HL-60 (cell line): Measurements from ENCODE around the gene PALS2.

Experiments used
- GABPA ChIP-seq: IDR thresholded peaks from 2 replicates; pipeline ENCODE4 v1.6.1; 2012; ENCODE audit warnings: low read depth
- POLR2AphosphoS5 ChIP-seq: IDR thresholded peaks from 2 replicates; pipeline ENCODE4 v1.6.1; 2012; ENCODE audit warnings: low read depth
- REST ChIP-seq: IDR thresholded peaks from 2 replicates; pipeline ENCODE4 v1.6.1; 2012; ENCODE audit warnings: low read depth; ENCODE audit not compliant: insufficient replicate concordance
- SPI1 ChIP-seq: IDR thresholded peaks from 2 replicates; pipeline ENCODE4 v1.6.1; 2012; ENCODE audit warnings: low read depth, mild to moderate bottlenecking, borderline replicate concordance
- TF ChIP-seq, protein P1 (sequence below): IDR thresholded peaks from one replicate; pipeline ENCODE4 v1.5.1; 2011; ENCODE audit warnings: low read length, control low read depth, inconsistent platforms; ENCODE audit not compliant: insufficient read depth

DNA sequence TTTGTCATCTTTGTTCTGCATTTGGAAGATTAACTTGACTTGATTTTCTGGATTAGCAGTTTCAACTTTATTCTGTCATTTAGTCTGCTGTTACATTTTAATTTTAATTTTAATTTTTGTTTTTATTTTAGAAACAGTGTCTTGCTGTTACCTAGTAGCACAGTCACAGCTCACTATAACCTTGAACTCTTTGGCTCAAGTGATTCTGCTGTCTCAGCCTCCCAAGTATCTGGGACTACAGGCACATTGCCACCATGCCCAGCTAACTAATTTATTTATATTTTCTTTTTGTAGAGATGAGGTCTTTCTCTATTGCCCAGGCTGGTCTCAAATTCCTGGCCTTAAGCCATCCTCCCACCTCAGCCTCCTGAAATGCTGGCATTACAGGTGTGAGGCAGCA lies 35.3 kb downstream of the PALS2 start:
- TF ChIP-seq SPI1 (no peak), POLR2AphosphoS5 (no peak), REST (no peak), GABPA (no peak)
- TF ChIP-seq, protein P1, sequence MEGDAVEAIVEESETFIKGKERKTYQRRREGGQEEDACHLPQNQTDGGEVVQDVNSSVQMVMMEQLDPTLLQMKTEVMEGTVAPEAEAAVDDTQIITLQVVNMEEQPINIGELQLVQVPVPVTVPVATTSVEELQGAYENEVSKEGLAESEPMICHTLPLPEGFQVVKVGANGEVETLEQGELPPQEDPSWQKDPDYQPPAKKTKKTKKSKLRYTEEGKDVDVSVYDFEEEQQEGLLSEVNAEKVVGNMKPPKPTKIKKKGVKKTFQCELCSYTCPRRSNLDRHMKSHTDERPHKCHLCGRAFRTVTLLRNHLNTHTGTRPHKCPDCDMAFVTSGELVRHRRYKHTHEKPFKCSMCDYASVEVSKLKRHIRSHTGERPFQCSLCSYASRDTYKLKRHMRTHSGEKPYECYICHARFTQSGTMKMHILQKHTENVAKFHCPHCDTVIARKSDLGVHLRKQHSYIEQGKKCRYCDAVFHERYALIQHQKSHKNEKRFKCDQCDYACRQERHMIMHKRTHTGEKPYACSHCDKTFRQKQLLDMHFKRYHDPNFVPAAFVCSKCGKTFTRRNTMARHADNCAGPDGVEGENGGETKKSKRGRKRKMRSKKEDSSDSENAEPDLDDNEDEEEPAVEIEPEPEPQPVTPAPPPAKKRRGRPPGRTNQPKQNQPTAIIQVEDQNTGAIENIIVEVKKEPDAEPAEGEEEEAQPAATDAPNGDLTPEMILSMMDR = no peak
